ENCODE data around the gene SLC29A4. TPM values are rescaled to one million over a fixed set of nuclear protein-coding genes. Genes with fewer than 3 reads are reported as not detected.
"Not testable (repeated sequence)": the region's sequence is repeated elsewhere in the genome, so short reads cannot be mapped to it uniquely, and the experiment has no call there.

Gene SLC29A4
- total and polyA plus RNA-seq, 2 of the 4 experiments (the other 2 are of a cell fraction), result 2.3 to 7.6 TPM

- Histone ChIP-seq H3K14ac (replicated peaks; ENCODE audit: low read depth, low read length) (no peak overlapping the region), H3K9me3 (ENCODE audit: control insufficient read depth, insufficient read depth, low read length) (no peaks in the 10 kb centered on the region), H3K4me1 (ENCODE audit: control insufficient read depth, insufficient read depth, low read length) (no peaks in the 10 kb centered on the region), H3K27me3 (ENCODE audit: control insufficient read depth, insufficient read depth, low read length) (peaks cover 6% of the 10 kb centered on the region), H4K20me1 (ENCODE audit: insufficient read depth, low read length) (no peaks in the 10 kb centered on the region), H3K79me1 (ENCODE audit: low read depth in 1 of 2, low read length in 2 of 2) (no peaks in the 10 kb centered on the region), H3K9me1 (ENCODE audit: insufficient read depth, low read length) (no peaks in the 10 kb centered on the region), H2AK9ac (replicated peaks; ENCODE audit: low read depth, low read length, poor library complexity) (no peak overlapping the region), H3K56ac (ENCODE audit: extremely low read depth, insufficient read depth, low read length) (no peak overlapping the region), H4K8ac (ENCODE audit: low read depth in 2 of 2, low read length in 2 of 2) (no peak overlapping the region), H3K36me3 (ENCODE audit: control insufficient read depth, insufficient read depth, low read length) (no peaks in the 10 kb centered on the region), H3K4ac (ENCODE audit: low read depth, low read length) (no peak overlapping the region), H3K23ac (ENCODE audit: low read depth, low read length) (no peak overlapping the region), H3K4me3 (ENCODE audit: insufficient read depth, low read depth, low read length) (no peak overlapping the region), H4K5ac (ENCODE audit: low read depth, low read length) (no peak overlapping the region), H2AFZ (replicated peaks; ENCODE audit: low read length, poor library complexity) (no peak overlapping the region), H4K91ac (ENCODE audit: insufficient read depth, low read depth, low read length) (no peak overlapping the region), H2AK5ac (ENCODE audit: low read depth, low read length) (no peak overlapping the region), H2BK5ac (ENCODE audit: low read depth, low read length, poor library complexity, severe bottlenecking) (no peak overlapping the region), H3K18ac (ENCODE audit: low read depth, low read length) (no peak overlapping the region), H3K4me2 (ENCODE audit: low read depth, low read length) (no peak overlapping the region), H2BK15ac (ENCODE audit: low read depth, low read length) (no peak overlapping the region), H3K27ac (ENCODE audit: insufficient read depth, low read length) (no peak overlapping the region), H2BK20ac (ENCODE audit: low read depth, low read length) (no peak overlapping the region), H2BK120ac (ENCODE audit: low read depth, low read length) (no peak overlapping the region), H3K9ac (ENCODE audit: low read depth, low read length) (no peak overlapping the region)
- no peak for TF ChIP-seq BHLHE40 (IDR thresholded peaks at IDR 0.05; ENCODE audit: low read depth, low read length)
- TF ChIP-seq, protein P1, sequence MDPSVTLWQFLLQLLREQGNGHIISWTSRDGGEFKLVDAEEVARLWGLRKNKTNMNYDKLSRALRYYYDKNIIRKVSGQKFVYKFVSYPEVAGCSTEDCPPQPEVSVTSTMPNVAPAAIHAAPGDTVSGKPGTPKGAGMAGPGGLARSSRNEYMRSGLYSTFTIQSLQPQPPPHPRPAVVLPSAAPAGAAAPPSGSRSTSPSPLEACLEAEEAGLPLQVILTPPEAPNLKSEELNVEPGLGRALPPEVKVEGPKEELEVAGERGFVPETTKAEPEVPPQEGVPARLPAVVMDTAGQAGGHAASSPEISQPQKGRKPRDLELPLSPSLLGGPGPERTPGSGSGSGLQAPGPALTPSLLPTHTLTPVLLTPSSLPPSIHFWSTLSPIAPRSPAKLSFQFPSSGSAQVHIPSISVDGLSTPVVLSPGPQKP (IDR thresholded peaks at IDR 0.05; ENCODE audit: borderline replicate concordance, low read depth, low read length), result no peak
- POLR2A ChIA-PET (ENCODE audit: unreplicated experiment), result no interaction called here
- no CpG with 5 or more reads among the region's 3 CpGs for WGBS, 2 experiments (ENCODE audit: extremely low coverage in 2 of 2, insufficient read length in 1 of 2)
- ATAC-seq (ENCODE audit: low read depth) (no peak), DNase-seq (no peak)
- no TSS peak for BruUV-seq (replicated peaks)
- in situ Hi-C loops (cut with MboI; ENCODE audit: low sequenced_read_pairs) (no loop called here), intact Hi-C loops (cut with micrococcal nuclease) (no loop called here), dilution Hi-C loops (cut with HindIII; ENCODE audit: low sequenced_read_pairs, unreplicated experiment) (no loop called here)
- CTCF ChIA-PET, result interaction anchor here (1.0 kb wide), 1 partner anchor 195 kb away, joined by 3 read pairs; no protein-coding TSS in a partner anchor
Observed at GRCh38 chr7:5255832-5256231, 26.9 kb upstream of the SLC29A4 start.

- H2BK20ac ChIP-seq (ENCODE audit: low read depth, low read length); H3K4me3 ChIP-seq (ENCODE audit: insufficient read depth, low read depth, low read length); DNase-seq; H3K4me2 ChIP-seq (ENCODE audit: low read depth, low read length); H3K18ac ChIP-seq (ENCODE audit: low read depth, low read length); H2AK9ac ChIP-seq (replicated peaks; ENCODE audit: low read depth, low read length, poor library complexity); in situ Hi-C loops (cut with MboI; ENCODE audit: low sequenced_read_pairs); H2BK15ac ChIP-seq (ENCODE audit: low read depth, low read length); H3K56ac ChIP-seq (ENCODE audit: extremely low read depth, insufficient read depth, low read length); CTCF ChIA-PET; H4K8ac ChIP-seq (ENCODE audit: low read depth in 2 of 2, low read length in 2 of 2); H2BK120ac ChIP-seq (ENCODE audit: low read depth, low read length); dilution Hi-C loops (cut with HindIII; ENCODE audit: low sequenced_read_pairs, unreplicated experiment); H2AFZ ChIP-seq (replicated peaks; ENCODE audit: low read length, poor library complexity); H3K9me3 ChIP-seq (ENCODE audit: control insufficient read depth, insufficient read depth, low read length); POLR2A ChIA-PET (ENCODE audit: unreplicated experiment); H3K4me1 ChIP-seq (ENCODE audit: control insufficient read depth, insufficient read depth, low read length); intact Hi-C loops (cut with micrococcal nuclease); H4K20me1 ChIP-seq (ENCODE audit: insufficient read depth, low read length); H2BK5ac ChIP-seq (ENCODE audit: low read depth, low read length, poor library complexity, severe bottlenecking); ATAC-seq (ENCODE audit: low read depth); H4K5ac ChIP-seq (ENCODE audit: low read depth, low read length); H3K4ac ChIP-seq (ENCODE audit: low read depth, low read length); H3K36me3 ChIP-seq (ENCODE audit: control insufficient read depth, insufficient read depth, low read length); H3K23ac ChIP-seq (ENCODE audit: low read depth, low read length); H3K9ac ChIP-seq (ENCODE audit: low read depth, low read length); H3K27ac ChIP-seq (ENCODE audit: insufficient read depth, low read length); H3K27me3 ChIP-seq (ENCODE audit: control insufficient read depth, insufficient read depth, low read length); H3K14ac ChIP-seq (replicated peaks; ENCODE audit: low read depth, low read length); H2AK5ac ChIP-seq (ENCODE audit: low read depth, low read length); BruUV-seq (replicated peaks); H3K9me1 ChIP-seq (ENCODE audit: insufficient read depth, low read length); H4K91ac ChIP-seq (ENCODE audit: insufficient read depth, low read depth, low read length); H3K79me1 ChIP-seq (ENCODE audit: low read depth in 1 of 2, low read length in 2 of 2): not testable (repeated sequence)
- no CpG with 5 or more reads among the region's 15 CpGs for WGBS, 2 experiments (ENCODE audit: extremely low coverage in 2 of 2, insufficient read length in 1 of 2)
Observed at GRCh38 chr7:5260530-5261068, 22.1 kb upstream of the SLC29A4 start.
